Hematopoietic multipotent progenitor cell treated with erythropoietin and hydrocortisone succinate and interleukin-3 and kit ligand, for 6 days (in vitro differentiated cells): Measurements from ENCODE around the gene NR6A1.

Experiments
- DNase-seq: peaks from one replicate; pipeline ENCODE4 v3.0.0-alpha.2; 2015

The NR6A1 gene

GRCh38 chr9:124721109-124721906, 49.8 kb downstream of the NR6A1 start:
- peak; percentile 60 for DNase-seq

GRCh38 chr9:124720429-124721108, 50.5 kb downstream of the NR6A1 start:
- no peak for DNase-seq

GRCh38 chr9:124718928-124719327, 52.2 kb downstream of the NR6A1 start:
- no peak for DNase-seq

- DNase-seq: no peak
Observed at GRCh38 chr9:124717597-124717996, 53.5 kb downstream of the NR6A1 start.

- no peak for DNase-seq
Observed at GRCh38 chr9:124716808-124717207, 54.3 kb downstream of the NR6A1 start.

GRCh38 chr9:124710766-124711165, 60.3 kb downstream of the NR6A1 start:
- no peak for DNase-seq

- DNase-seq: no peak
Observed at GRCh38 chr9:124709292-124709690, 61.8 kb downstream of the NR6A1 start.

- DNase-seq: no peak
Observed at GRCh38 chr9:124708633-124709291, 62.3 kb downstream of the NR6A1 start.

GRCh38 chr9:124708074-124708473, 63.0 kb downstream of the NR6A1 start:
- no peak for DNase-seq

- DNase-seq: peak; percentile 13
Observed at GRCh38 chr9:124707666-124708065, 63.4 kb downstream of the NR6A1 start.

- DNase-seq: no peak
Observed at GRCh38 chr9:124706685-124707084, 64.4 kb downstream of the NR6A1 start.

- DNase-seq: no peak
Observed at GRCh38 chr9:124699575-124699974, 71.5 kb downstream of the NR6A1 start.

- DNase-seq: no peak
Observed at GRCh38 chr9:124698265-124698664, 72.8 kb downstream of the NR6A1 start.

- DNase-seq: no peak
Observed at GRCh38 chr9:124697326-124698200, 73.5 kb downstream of the NR6A1 start.

- DNase-seq: no peak
Observed at GRCh38 chr9:124696101-124696500, 75.0 kb downstream of the NR6A1 start.

- DNase-seq: no peak
Observed at GRCh38 chr9:124695280-124695890, 75.7 kb downstream of the NR6A1 start.

GRCh38 chr9:124694414-124695279, 76.5 kb downstream of the NR6A1 start:
- DNase-seq: no peak

GRCh38 chr9:124693403-124693802, 77.7 kb downstream of the NR6A1 start:
- no peak for DNase-seq

GRCh38 chr9:124688238-124688904, 82.7 kb downstream of the NR6A1 start:
- no peak for DNase-seq

GRCh38 chr9:124686918-124687317, 84.2 kb downstream of the NR6A1 start:
- DNase-seq: no peak

GRCh38 chr9:124685217-124685616, 85.9 kb downstream of the NR6A1 start:
- DNase-seq: no peak
